HCT116 (cell line): ENCODE measurements around the gene CELF4. TPM values are rescaled to one million over a fixed set of nuclear protein-coding genes. Genes with fewer than 3 reads are reported as not detected.

Source experiments
- ATAC-seq: fragments of 200-7000 bp; cut with Tn5 transposase; 2 replicates; pipeline ENCODE4 v1.9.1; 2020; ENCODE audit warnings: mild to moderate bottlenecking, moderate library complexity
- BruUV-seq: library from RNA; stranded (reverse); fragments of 400-500 nt; replicated peaks from 2 replicates; lab custom pipeline; 2021; lab: Mats Ljungman, UMichigan
- CTCF ChIA-PET: fragments of 300-600 bp; sonication (Branson Sonifier 250); formaldehyde crosslinking; loops from one replicate; lab custom pipeline; 2021; ENCODE audit warnings: antibody characterized with exemption; lab: Charles Lee
- POLR2A ChIA-PET: fragments of 300-600, 350-600 bp; sonication (Branson Sonifier 250); formaldehyde crosslinking; loops from one replicate; lab custom pipeline; 2021; ENCODE audit warnings: antibody characterized with exemption; lab: Charles Lee
- RAD21 ChIA-PET, 2 experiments: fragments of 300-600 bp; sonication (Branson Sonifier 250); formaldehyde crosslinking; loops; one replicate each; lab custom pipeline; 2023; ENCODE audit warnings: low total read pairs in 2 of 2; ENCODE audit not compliant: uncharacterized antibody in 2 of 2, unreplicated experiment in 2 of 2, low non-redundant PET in 1 of 2; lab: Charles Lee
- DNase-seq: peaks from one replicate; pipeline ENCODE4 v3.0.0-alpha.2; 2010; ENCODE audit warnings: low read depth, low spot score
- H2AFZ ChIP-seq: fragments of 200-600 bp; shearing (Covaris generic), sonication (generic); 2 replicates; pipeline ENCODE4 v1.6.1; 2017; ENCODE audit warnings: low read depth, mixed run types, mixed read lengths, antibody characterized with exemption, low read length; ENCODE audit not compliant: poor library complexity, severe bottlenecking
- H3K27ac ChIP-seq: 2 replicates; pipeline ENCODE4 v1.5.1; 2012; ENCODE audit warnings: low read depth, low read length
- H3K27me3 ChIP-seq: fragments of 200-600 bp; sonication (generic); 2 replicates; pipeline ENCODE4 v1.6.1; 2016; ENCODE audit warnings: mixed run types, low read length, mixed read lengths; ENCODE audit not compliant: insufficient read depth
- H3K36me3 ChIP-seq, 2 experiments: fragments of 200-500 bp in 1 of 2; fragments of 200-600 bp in 1 of 2; sonication (Bioruptor generic) in 1 of 2; sonication (generic) in 1 of 2; 2 replicates each; pipeline versions ENCODE4 v1.5.1 to v1.6.1; 2014 to 2016; ENCODE audit warnings: low read length in 2 of 2, inconsistent platforms in 1 of 2, mixed read lengths in 1 of 2, mixed run types in 1 of 2; ENCODE audit not compliant: insufficient read depth in 2 of 2, control insufficient read depth in 1 of 2
- H3K4me1 ChIP-seq, 2 experiments: fragments of 200-600 bp in 1 of 2; sonication (generic) in 1 of 2; 2 replicates each; pipeline versions ENCODE4 v1.5.1 to v1.6.1; 2012 to 2017; ENCODE audit warnings: low read length in 2 of 2, inconsistent platforms in 1 of 2, mild to moderate bottlenecking in 1 of 2, mixed read lengths in 1 of 2, mixed run types in 1 of 2, moderate library complexity in 1 of 2; ENCODE audit not compliant: insufficient read depth in 2 of 2, control insufficient read depth in 1 of 2
- H3K4me2 ChIP-seq: fragments of 200-600 bp; sonication (generic); 2 replicates; pipeline ENCODE4 v1.6.1; 2017; ENCODE audit warnings: mixed run types, low read length, mixed read lengths
- H3K4me3 ChIP-seq, 2 experiments: fragments of 200-600 bp in 1 of 2; sonication (generic) in 1 of 2; replicated peaks in 1 of 2; 2 replicates each; pipeline ENCODE4 v1.5.1; 2011 to 2016; ENCODE audit warnings: low read length in 2 of 2, control low read depth in 1 of 2, low read depth in 1 of 2, mild to moderate bottlenecking in 1 of 2, mixed read lengths in 1 of 2, mixed run types in 1 of 2
- H3K79me2 ChIP-seq: fragments of 200-600 bp; sonication (generic); 2 replicates; pipeline ENCODE4 v1.6.1; 2017; ENCODE audit warnings: mild to moderate bottlenecking, mixed run types, low read length, moderate library complexity, mixed read lengths; ENCODE audit not compliant: insufficient read depth
- H3K9ac ChIP-seq: fragments of 200-600 bp; sonication (generic); 2 replicates; pipeline ENCODE4 v1.6.1; 2016; ENCODE audit warnings: low read length, mixed read lengths
- H3K9me2 ChIP-seq: fragments of 200-600 bp; sonication (generic), shearing (Covaris generic); 2 replicates; pipeline ENCODE4 v1.6.1; 2017; ENCODE audit warnings: mixed run types, mild to moderate bottlenecking, moderate library complexity; ENCODE audit not compliant: insufficient read depth
- H3K9me3 ChIP-seq, 2 experiments: fragments of 200-500 bp in 1 of 2; fragments of 200-600 bp in 1 of 2; sonication (Bioruptor generic) in 1 of 2; sonication (generic) in 1 of 2; 2 replicates each; pipeline ENCODE4 v1.6.1; 2014 to 2017; ENCODE audit warnings: low read length in 2 of 2, mixed read lengths in 2 of 2, inconsistent platforms in 1 of 2, low read depth in 1 of 2, mild to moderate bottlenecking in 1 of 2, mixed run types in 1 of 2, moderate library complexity in 1 of 2; ENCODE audit not compliant: control insufficient read depth in 1 of 2, insufficient read depth in 1 of 2
- H4K20me1 ChIP-seq: fragments of 200-600 bp; sonication (generic), shearing (Covaris generic); 2 replicates; pipeline ENCODE4 v1.6.1; 2017; ENCODE audit warnings: mixed run types, mild to moderate bottlenecking, moderate library complexity; ENCODE audit not compliant: insufficient read depth
- CBX3 ChIP-seq: IDR thresholded peaks from 2 replicates; pipeline ENCODE4 v1.6.1; 2012; ENCODE audit warnings: low read depth
- EZH2 ChIP-seq: fragments of 200-600 bp; sonication (generic); IDR thresholded peaks from 2 replicates; pipeline ENCODE4 v1.6.1; 2017; ENCODE audit warnings: antibody characterized with exemption, mixed run types
- EZH2phosphoT487 ChIP-seq: fragments of 200-600 bp; IDR thresholded peaks from 2 replicates; pipeline ENCODE4 v1.6.1; 2018; ENCODE audit warnings: antibody characterized with exemption, borderline replicate concordance
- FOSL1 ChIP-seq: IDR thresholded peaks from 2 replicates; pipeline ENCODE4 v1.6.1; 2012; ENCODE audit warnings: low read depth
- POLR2A ChIP-seq: IDR thresholded peaks from 2 replicates; pipeline ENCODE4 v1.7.0; 2011; ENCODE audit warnings: borderline replicate concordance; ENCODE audit not compliant: insufficient read depth, insufficient read length; ENCODE audit errors: extremely low read depth
- POLR2AphosphoS5 ChIP-seq: IDR thresholded peaks from 2 replicates; pipeline ENCODE4 v1.6.1; 2011; ENCODE audit warnings: mild to moderate bottlenecking, low read depth, low read length, moderate library complexity
- RAD21 ChIP-seq: IDR thresholded peaks from 2 replicates; pipeline ENCODE4 v1.6.1; 2012; ENCODE audit warnings: low read depth, mild to moderate bottlenecking
- SIN3A ChIP-seq: IDR thresholded peaks from 2 replicates; pipeline ENCODE4 v1.6.1; 2012; ENCODE audit warnings: low read depth
- SP1 ChIP-seq: IDR thresholded peaks from 2 replicates; pipeline ENCODE4 v1.6.1; 2012; ENCODE audit warnings: low read depth
- SRF ChIP-seq: IDR thresholded peaks from 2 replicates; pipeline ENCODE4 v1.6.1; 2012; ENCODE audit warnings: low read depth
- TCF7L2 ChIP-seq: IDR thresholded peaks from 2 replicates; pipeline ENCODE4 v1.7.0; 2011; ENCODE audit warnings: borderline replicate concordance, inconsistent platforms; ENCODE audit not compliant: insufficient read depth, insufficient read length; ENCODE audit errors: extremely low read depth
- YY1 ChIP-seq: IDR thresholded peaks from 2 replicates; pipeline ENCODE4 v1.6.1; 2011; ENCODE audit warnings: low read length, low read depth, moderate library complexity, mild to moderate bottlenecking; ENCODE audit not compliant: insufficient replicate concordance; ENCODE audit errors: extremely low read depth
- ZBTB33 ChIP-seq: IDR thresholded peaks from 2 replicates; pipeline ENCODE4 v1.6.1; 2011; ENCODE audit warnings: mild to moderate bottlenecking, low read length, moderate library complexity; ENCODE audit not compliant: insufficient replicate concordance; ENCODE audit errors: extremely low read depth
- ZFX ChIP-seq: fragments of 450-650 bp; IDR thresholded peaks from 2 replicates; pipeline ENCODE4 v1.6.1; 2017
- ZNF274 ChIP-seq: fragments of 200-500 bp; sonication (Bioruptor generic); IDR thresholded peaks from 2 replicates; pipeline ENCODE4 v1.6.1; 2014; ENCODE audit warnings: mild to moderate bottlenecking, low read depth, low read length, inconsistent platforms
- intact Hi-C: fragments of 100-400 bp; cut with micrococcal nuclease; formaldehyde crosslinking; loops from 2 replicates; pipeline ENCODE4 v1.10.0; 2022
- total RNA-seq: library from RNA; stranded (reverse); gene quantifications from one replicate; pipeline ENCODE4 v1.2.1, GENCODE V29; 2021; ENCODE audit not compliant: unreplicated experiment
- TF ChIP-seq, protein P1 (sequence below): IDR thresholded peaks from 2 replicates; pipeline ENCODE4 v1.6.1; 2012
- TF ChIP-seq, protein P2 (sequence below): IDR thresholded peaks from 2 replicates; pipeline ENCODE4 v1.6.1; 2012; ENCODE audit warnings: low read depth
- TF ChIP-seq, protein P3 (sequence below), 3 experiments: fragments of 200-600 bp in 1 of 3; sonication (generic) in 1 of 3; IDR thresholded peaks in 2 of 3; conservative IDR thresholded peaks in 1 of 3; 2 replicates each; pipeline ENCODE4 v1.5.1; 2012 to 2017; ENCODE audit warnings: low read depth in 2 of 3, low read length in 2 of 3, antibody characterized with exemption in 1 of 3, borderline replicate concordance in 1 of 3, control low read depth in 1 of 3, mild to moderate bottlenecking in 1 of 3, mixed read lengths in 1 of 3, mixed run types in 1 of 3, moderate library complexity in 1 of 3; ENCODE audit not compliant: insufficient read depth in 1 of 3

The CELF4 gene
- total RNA-seq, 1 experiment from 2014 or later = not detected

DNA sequence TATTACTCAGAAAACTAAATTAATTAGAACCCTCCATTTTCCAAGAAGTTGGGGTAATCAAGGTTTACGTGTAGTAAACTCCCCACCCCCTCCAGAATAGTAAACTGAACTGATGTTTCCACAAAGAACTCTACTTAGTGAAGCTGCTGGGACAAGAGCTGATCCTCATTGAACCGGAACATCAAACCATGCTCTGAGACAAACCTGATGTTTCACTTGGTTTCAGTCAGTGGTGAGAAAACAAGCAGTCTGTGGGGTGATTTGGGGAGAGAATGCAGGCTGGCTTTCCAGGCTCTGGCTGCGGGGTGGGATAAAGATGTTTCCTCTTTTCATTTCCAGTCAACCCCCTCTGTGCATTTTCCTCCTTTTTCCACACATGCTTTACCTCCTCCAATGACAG, 38.2 kb downstream of the CELF4 start:
- H3K4me1 ChIP-seq = no peaks in the 10 kb centered on the region
- DNase-seq (no peak), ATAC-seq (no peak)
- BruUV-seq = no TSS peak
- H3K4me3 ChIP-seq = no peak overlapping the region
- no peak overlapping the region for H3K4me2 ChIP-seq
- H3K9me2 ChIP-seq = no peaks in the 10 kb centered on the region
- H4K20me1 ChIP-seq = no peaks in the 10 kb centered on the region
- no peaks in the 10 kb centered on the region for H3K9me3 ChIP-seq
- ChIA-PET CTCF (interaction anchor here (3.1 kb wide), 1 partner anchor 10 kb away, joined by 13 read pairs; no protein-coding TSS in a partner anchor), RAD21 (no interaction called here), POLR2A (no interaction called here)
- intact Hi-C loops = no loop called here
- no peaks in the 10 kb centered on the region for H3K36me3 ChIP-seq
- peaks cover 41% of the 10 kb centered on the region for H3K27me3 ChIP-seq
- no peak overlapping the region for H3K9ac ChIP-seq
- no peak overlapping the region for H3K27ac ChIP-seq
- TF ChIP-seq SP1 (no peak), EZH2phosphoT487 (no peak), YY1 (no peak), TCF7L2 (no peak), SRF (no peak), ZFX (no peak), SIN3A (no peak), ZNF274 (no peak), POLR2AphosphoS5 (no peak), POLR2A (no peak), ZBTB33 (no peak), CBX3 (no peak), RAD21 (no peak), FOSL1 (no peak), EZH2 (no peak)
- TF ChIP-seq, protein P1, sequence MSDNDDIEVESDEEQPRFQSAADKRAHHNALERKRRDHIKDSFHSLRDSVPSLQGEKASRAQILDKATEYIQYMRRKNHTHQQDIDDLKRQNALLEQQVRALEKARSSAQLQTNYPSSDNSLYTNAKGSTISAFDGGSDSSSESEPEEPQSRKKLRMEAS = no peak
- TF ChIP-seq, protein P2, sequence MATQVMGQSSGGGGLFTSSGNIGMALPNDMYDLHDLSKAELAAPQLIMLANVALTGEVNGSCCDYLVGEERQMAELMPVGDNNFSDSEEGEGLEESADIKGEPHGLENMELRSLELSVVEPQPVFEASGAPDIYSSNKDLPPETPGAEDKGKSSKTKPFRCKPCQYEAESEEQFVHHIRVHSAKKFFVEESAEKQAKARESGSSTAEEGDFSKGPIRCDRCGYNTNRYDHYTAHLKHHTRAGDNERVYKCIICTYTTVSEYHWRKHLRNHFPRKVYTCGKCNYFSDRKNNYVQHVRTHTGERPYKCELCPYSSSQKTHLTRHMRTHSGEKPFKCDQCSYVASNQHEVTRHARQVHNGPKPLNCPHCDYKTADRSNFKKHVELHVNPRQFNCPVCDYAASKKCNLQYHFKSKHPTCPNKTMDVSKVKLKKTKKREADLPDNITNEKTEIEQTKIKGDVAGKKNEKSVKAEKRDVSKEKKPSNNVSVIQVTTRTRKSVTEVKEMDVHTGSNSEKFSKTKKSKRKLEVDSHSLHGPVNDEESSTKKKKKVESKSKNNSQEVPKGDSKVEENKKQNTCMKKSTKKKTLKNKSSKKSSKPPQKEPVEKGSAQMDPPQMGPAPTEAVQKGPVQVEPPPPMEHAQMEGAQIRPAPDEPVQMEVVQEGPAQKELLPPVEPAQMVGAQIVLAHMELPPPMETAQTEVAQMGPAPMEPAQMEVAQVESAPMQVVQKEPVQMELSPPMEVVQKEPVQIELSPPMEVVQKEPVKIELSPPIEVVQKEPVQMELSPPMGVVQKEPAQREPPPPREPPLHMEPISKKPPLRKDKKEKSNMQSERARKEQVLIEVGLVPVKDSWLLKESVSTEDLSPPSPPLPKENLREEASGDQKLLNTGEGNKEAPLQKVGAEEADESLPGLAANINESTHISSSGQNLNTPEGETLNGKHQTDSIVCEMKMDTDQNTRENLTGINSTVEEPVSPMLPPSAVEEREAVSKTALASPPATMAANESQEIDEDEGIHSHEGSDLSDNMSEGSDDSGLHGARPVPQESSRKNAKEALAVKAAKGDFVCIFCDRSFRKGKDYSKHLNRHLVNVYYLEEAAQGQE = no peak
- TF ChIP-seq, protein P3, sequence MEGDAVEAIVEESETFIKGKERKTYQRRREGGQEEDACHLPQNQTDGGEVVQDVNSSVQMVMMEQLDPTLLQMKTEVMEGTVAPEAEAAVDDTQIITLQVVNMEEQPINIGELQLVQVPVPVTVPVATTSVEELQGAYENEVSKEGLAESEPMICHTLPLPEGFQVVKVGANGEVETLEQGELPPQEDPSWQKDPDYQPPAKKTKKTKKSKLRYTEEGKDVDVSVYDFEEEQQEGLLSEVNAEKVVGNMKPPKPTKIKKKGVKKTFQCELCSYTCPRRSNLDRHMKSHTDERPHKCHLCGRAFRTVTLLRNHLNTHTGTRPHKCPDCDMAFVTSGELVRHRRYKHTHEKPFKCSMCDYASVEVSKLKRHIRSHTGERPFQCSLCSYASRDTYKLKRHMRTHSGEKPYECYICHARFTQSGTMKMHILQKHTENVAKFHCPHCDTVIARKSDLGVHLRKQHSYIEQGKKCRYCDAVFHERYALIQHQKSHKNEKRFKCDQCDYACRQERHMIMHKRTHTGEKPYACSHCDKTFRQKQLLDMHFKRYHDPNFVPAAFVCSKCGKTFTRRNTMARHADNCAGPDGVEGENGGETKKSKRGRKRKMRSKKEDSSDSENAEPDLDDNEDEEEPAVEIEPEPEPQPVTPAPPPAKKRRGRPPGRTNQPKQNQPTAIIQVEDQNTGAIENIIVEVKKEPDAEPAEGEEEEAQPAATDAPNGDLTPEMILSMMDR (IDR thresholded peaks at IDR 0.05 in 2 of 3, conservative IDR thresholded peaks at IDR 0.05 in 1 of 3; ENCODE audit: borderline replicate concordance in 1 of 3, insufficient read depth in 1 of 3, low read depth in 2 of 3, low read length in 2 of 3) = no peak
- no peak overlapping the region for H2AFZ ChIP-seq
- no peaks in the 10 kb centered on the region for H3K79me2 ChIP-seq
